Measurements from ENCODE around the gene GBP6. TPM values are rescaled to one million over a fixed set of nuclear protein-coding genes. Genes with fewer than 3 reads are reported as not detected.

The GBP6 gene
- polyA plus RNA-seq, 2 of the 4 experiments (the other 2 are of a cell fraction): not detected

- ChIA-PET CTCF (no interaction called here), POLR2A (no interaction called here)
- Histone ChIP-seq H3K4me2 (no peak overlapping the region), H3K4me1 (no peaks in the 10 kb centered on the region), H3K4me3 (no peak overlapping the region), H3K27ac (no peak overlapping the region), H3K9me3 (no peaks in the 10 kb centered on the region)
- DNase-seq (ENCODE audit: low read depth in 1 of 2, low spot score in 1 of 2) (no peak), FAIRE-seq (no peak), ATAC-seq (no peak)
- TF ChIP-seq CBX2 (IDR thresholded peaks at IDR 0.05; ENCODE audit: borderline replicate concordance, low read depth) (no peak), RFX5 (IDR thresholded peaks at IDR 0.05) (no peak), SREBF2 (IDR thresholded peaks at IDR 0.05) (no peak), JUNB (IDR thresholded peaks at IDR 0.05) (no peak), HES2 (IDR thresholded peaks at IDR 0.05) (no peak), FOSB (CRISPR knock-in tag; IDR thresholded peaks at IDR 0.05) (no peak)
- WGBS (ENCODE audit: missing lambda C conversion rate): 10% methylated on average over 1 of the region's 1 CpG
Observed at GRCh38 chr1:89391686-89392085, 27.8 kb downstream of the GBP6 start.

- no peak for FAIRE-seq
Observed at GRCh38 chr1:89394851-89395250, 31.0 kb downstream of the GBP6 start.

GRCh38 chr1:89396902-89397301 lies 33.0 kb downstream of the GBP6 start:
- no peak overlapping the region for H3K27ac ChIP-seq
- no peaks in the 10 kb centered on the region for H3K9me3 ChIP-seq
- ATAC-seq: no peak
- no peak for TF ChIP-seq POLR2A (IDR thresholded peaks at IDR 0.05; ENCODE audit: low read length)
- no peak for TF ChIP-seq FOSB (CRISPR knock-in tag; IDR thresholded peaks at IDR 0.05)
- no peak for TF ChIP-seq ESRRA (IDR thresholded peaks at IDR 0.05; ENCODE audit: borderline replicate concordance, low read length)
- TF ChIP-seq RNF2 (IDR thresholded peaks at IDR 0.05; ENCODE audit: borderline replicate concordance, low read depth): no peak
- TF ChIP-seq EHF (CRISPR knock-in tag; IDR thresholded peaks at IDR 0.05): no peak
- no peak for TF ChIP-seq RARB (CRISPR knock-in tag; IDR thresholded peaks at IDR 0.05)
- no peak for TF ChIP-seq HOXB13 (CRISPR knock-in tag; IDR thresholded peaks at IDR 0.05; ENCODE audit: low read depth)
- no peak for TF ChIP-seq KDM5A (IDR thresholded peaks at IDR 0.05)
- no peak for TF ChIP-seq PHF8 (IDR thresholded peaks at IDR 0.05; ENCODE audit: borderline replicate concordance, low read depth)
- no peak for TF ChIP-seq BHLHE40 (IDR thresholded peaks at IDR 0.05; ENCODE audit: low read depth, low read length)
- no peak for TF ChIP-seq CBX8 (IDR thresholded peaks at IDR 0.05)
- TF ChIP-seq MAZ (IDR thresholded peaks at IDR 0.05; ENCODE audit: borderline replicate concordance, low read depth, low read length): no peak
- TF ChIP-seq CHD4 (IDR thresholded peaks at IDR 0.05; ENCODE audit: borderline replicate concordance): no peak
- TF ChIP-seq PBX3 (IDR thresholded peaks at IDR 0.05): no peak
- TF ChIP-seq USF2 (IDR thresholded peaks at IDR 0.05): no peak
- TF ChIP-seq RCOR1 (IDR thresholded peaks at IDR 0.05; ENCODE audit: low read depth, low read length): no peak
- TF ChIP-seq MYC (IDR thresholded peaks at IDR 0.05; ENCODE audit: borderline replicate concordance, low read length): no peak
- no peak for TF ChIP-seq HOXA7 (CRISPR knock-in tag; IDR thresholded peaks at IDR 0.05)
- no peaks in the 10 kb centered on the region for H3K4me1 ChIP-seq
- H3K4me3 ChIP-seq: no peak overlapping the region
- DNase-seq (ENCODE audit: low read depth in 1 of 2, low spot score in 1 of 2): no peak
- ChIA-PET CTCF (no interaction called here), POLR2A (no interaction called here)
- no peak for FAIRE-seq
- H3K4me2 ChIP-seq: no peak overlapping the region

More at GRCh38 chr1:89394851-89395250, 31.0 kb downstream of the GBP6 start:
- H3K4me1 ChIP-seq: no peaks in the 10 kb centered on the region
- ChIA-PET POLR2A (no interaction called here), CTCF (no interaction called here)
- H3K4me2 ChIP-seq: no peak overlapping the region
- no peak overlapping the region for H3K4me3 ChIP-seq
- TF ChIP-seq HDAC2 (IDR thresholded peaks at IDR 0.05): no peak
- no peak for TF ChIP-seq HOXB5 (CRISPR knock-in tag; IDR thresholded peaks at IDR 0.05)
- no peak for DNase-seq (ENCODE audit: low read depth in 1 of 2, low spot score in 1 of 2)
- H3K27ac ChIP-seq: no peak overlapping the region
- ATAC-seq: no peak
- no peaks in the 10 kb centered on the region for H3K9me3 ChIP-seq
- WGBS (ENCODE audit: missing lambda C conversion rate): 3% methylated on average over 3 of the region's 3 CpGs
